ENCODE results near the gene LDLRAP1. TPM values are rescaled to one million over a fixed set of nuclear protein-coding genes. Genes with fewer than 3 reads are reported as not detected.

The LDLRAP1 gene
- total and polyA plus RNA-seq, 2 experiments from 2014 or later, result 9.6 to 22.7 TPM

- H3K36me3 Mint-ChIP-seq (ENCODE audit: low read depth), result no peaks in the 10 kb centered on the region; the same call in 2 of the 3 replicates
- TF ChIP-seq REST (IDR thresholded peaks at IDR 0.05; ENCODE audit: unreplicated experiment), result no peak
- no peak for TF ChIP-seq ETS1 (IDR thresholded peaks at IDR 0.05)
- H3K27ac ChIP-seq (ENCODE audit: low read depth), result no peak overlapping the region
Observed at GRCh38 chr1:25615563-25616094, 72.2 kb downstream of the LDLRAP1 start.

GRCh38 chr1:25616095-25616986 lies 72.9 kb downstream of the LDLRAP1 start, which contains the start of gene MAN1C1:
Gene MAN1C1 (plus strand): TSS chr1:25616791. CDS start chr1:25617798, 1,007 bp downstream.
- Histone ChIP-seq H4K20me1 (replicated peaks; ENCODE audit: insufficient read depth) (peaks cover 6% of the 10 kb centered on the region), H3K27ac (ENCODE audit: low read depth) (no peak within 1 kb of the TSS), H3K9me2 (ENCODE audit: insufficient read depth) (no peaks in the 10 kb centered on the region), H3F3A (replicated peaks; ENCODE audit: low read depth) (peaks cover 4% of the 10 kb centered on the region), H3K4me1 (ENCODE audit: insufficient read depth) (peaks cover 23% of the 10 kb centered on the region), H3K4me2 (peak within 1 kb of the TSS; percentile 97), H2AFZ (peak within 1 kb of the TSS; percentile 98), H3K4me3 (peak within 1 kb of the TSS; percentile 81), H3K27me3 (ENCODE audit: insufficient read depth) (peaks cover 16% of the 10 kb centered on the region), H3K36me3 (ENCODE audit: insufficient read depth) (no peaks in the 10 kb centered on the region), H3K79me2 (replicated peaks; ENCODE audit: insufficient read depth) (peaks cover 6% of the 10 kb centered on the region; the same call in 1 of the 2 replicates)
- ATAC-seq, result peak; percentile 83
- H3K27ac Mint-ChIP-seq, result no peak within 1 kb of the TSS
- peak; percentile 98 for DNase-seq (ENCODE audit: low spot score)
- H3K4me1 Mint-ChIP-seq, result peaks cover 28% of the 10 kb centered on the region
- H3K9me3 Mint-ChIP-seq, result no peaks in the 10 kb centered on the region
- peak within 1 kb of the TSS; percentile 78 for H3K4me3 Mint-ChIP-seq
- H3K27me3 Mint-ChIP-seq (ENCODE audit: insufficient read depth, low read depth, poor library complexity), result peaks cover 21% of the 10 kb centered on the region
- no peaks in the 10 kb centered on the region; the same call in 2 of the 3 replicates for H3K36me3 Mint-ChIP-seq (ENCODE audit: low read depth)
- TF ChIP-seq NANOG (IDR thresholded peaks at IDR 0.05; ENCODE audit: borderline replicate concordance) (no peak), ZNF114 (CRISPR knock-in tag; IDR thresholded peaks at IDR 0.05) (no peak), ZNF331 (CRISPR knock-in tag; IDR thresholded peaks at IDR 0.05; ENCODE audit: low read depth) (no peak), STAT1 (IDR thresholded peaks at IDR 0.05; ENCODE audit: unreplicated experiment) (no peak), ETS1 (IDR thresholded peaks at IDR 0.05) (peak; percentile 64), EZH2 (IDR thresholded peaks at IDR 0.05; ENCODE audit: low read depth, unreplicated experiment) (no peak), EZH2phosphoT487 (IDR thresholded peaks at IDR 0.05; ENCODE audit: unreplicated experiment) (no peak), CTCF (conservative IDR thresholded peaks at IDR 0.05; ENCODE audit: low read depth in 2 of 2) (peak; percentile 13 to 36; a peak in 2 of 4 replicates), JUNB (IDR thresholded peaks at IDR 0.05; ENCODE audit: unreplicated experiment) (no peak), POLR2AphosphoS5 (IDR thresholded peaks at IDR 0.05; ENCODE audit: low read depth) (peak; percentile 72)

More at GRCh38 chr1:25615563-25616094, 72.2 kb downstream of the LDLRAP1 start:
- Mint-ChIP-seq H3K4me3 (peak overlapping the region; percentile 78), H3K27ac (no peak overlapping the region), H3K4me1 (peaks cover 28% of the 10 kb centered on the region), H3K27me3 (ENCODE audit: insufficient read depth, low read depth, poor library complexity) (peaks cover 21% of the 10 kb centered on the region), H3K9me3 (no peaks in the 10 kb centered on the region)
- Histone ChIP-seq H3K4me3 (peak overlapping the region; percentile 79), H2AFZ (peak overlapping the region; percentile 78), H3K27me3 (ENCODE audit: insufficient read depth) (peaks cover 16% of the 10 kb centered on the region), H3K9me2 (ENCODE audit: insufficient read depth) (no peaks in the 10 kb centered on the region), H3K79me2 (replicated peaks; ENCODE audit: insufficient read depth) (peaks cover 4% of the 10 kb centered on the region; the same call in 1 of the 2 replicates), H3K4me2 (peak overlapping the region; percentile 97), H3K4me1 (ENCODE audit: insufficient read depth) (peaks cover 23% of the 10 kb centered on the region), H4K20me1 (replicated peaks; ENCODE audit: insufficient read depth) (peaks cover 6% of the 10 kb centered on the region), H3F3A (replicated peaks; ENCODE audit: low read depth) (peaks cover 4% of the 10 kb centered on the region), H3K36me3 (ENCODE audit: insufficient read depth) (no peaks in the 10 kb centered on the region)
- ATAC-seq, result no peak
- no peak for DNase-seq (ENCODE audit: low spot score)

All from GM23338 (cell line).